HFF-Myc (cell line): ENCODE results near the gene PFDN6.

Experiments used
- DNase-seq: peaks from one replicate; pipeline ENCODE4 v3.0.0-alpha.2; 2011; ENCODE audit warnings: low read depth; ENCODE audit errors: extremely low read depth
- H3K4me3 ChIP-seq: replicated peaks from 2 replicates; pipeline ENCODE4 v1.5.1; 2011; ENCODE audit warnings: low read depth, mild to moderate bottlenecking, control low read depth, low read length
- CTCF ChIP-seq: IDR thresholded peaks from 2 replicates; pipeline ENCODE4 v1.5.1; 2012; ENCODE audit warnings: mild to moderate bottlenecking, low read depth, low read length, control low read depth; ENCODE audit errors: missing control alignments

Gene PFDN6

GRCh38 chr6:33329058-33329457 is 39.7 kb downstream of the PFDN6 start:
- no peak overlapping the region for H3K4me3 ChIP-seq
- no peak for TF ChIP-seq CTCF
- DNase-seq: no peak

- no peak overlapping the region for H3K4me3 ChIP-seq
- TF ChIP-seq CTCF: no peak
- DNase-seq: no peak
Measured at GRCh38 chr6:33330736-33331135, 41.3 kb downstream of the PFDN6 start.

GRCh38 chr6:33333666-33334065 is 44.3 kb downstream of the PFDN6 start:
- no peak for TF ChIP-seq CTCF
- no peak overlapping the region for H3K4me3 ChIP-seq
- DNase-seq: no peak

GRCh38 chr6:33335916-33336315 is 46.5 kb downstream of the PFDN6 start:
- no peak overlapping the region for H3K4me3 ChIP-seq
- no peak for TF ChIP-seq CTCF
- no peak for DNase-seq

- no peak overlapping the region for H3K4me3 ChIP-seq
- no peak for DNase-seq
- TF ChIP-seq CTCF: no peak
Measured at GRCh38 chr6:33336495-33336894, 47.1 kb downstream of the PFDN6 start.

- no peak overlapping the region for H3K4me3 ChIP-seq
- TF ChIP-seq CTCF: no peak
- no peak for DNase-seq
Measured at GRCh38 chr6:33339193-33339592, 49.8 kb downstream of the PFDN6 start.
